Glomerular visceral epithelial cell (primary cell): ENCODE results near the gene SPRY2.

ENCODE experiments used
- DNase-seq: peaks from one replicate; pipeline ENCODE4 v3.0.0-alpha.2; 2016; ENCODE audit errors: extremely low spot score

SPRY2 gene

GRCh38 chr13:80313668-80314256 lies 27.2 kb downstream of the SPRY2 start:
- no peak for DNase-seq

- DNase-seq: no peak
Observed at GRCh38 chr13:80312967-80313366, 28.0 kb downstream of the SPRY2 start.

DNA sequence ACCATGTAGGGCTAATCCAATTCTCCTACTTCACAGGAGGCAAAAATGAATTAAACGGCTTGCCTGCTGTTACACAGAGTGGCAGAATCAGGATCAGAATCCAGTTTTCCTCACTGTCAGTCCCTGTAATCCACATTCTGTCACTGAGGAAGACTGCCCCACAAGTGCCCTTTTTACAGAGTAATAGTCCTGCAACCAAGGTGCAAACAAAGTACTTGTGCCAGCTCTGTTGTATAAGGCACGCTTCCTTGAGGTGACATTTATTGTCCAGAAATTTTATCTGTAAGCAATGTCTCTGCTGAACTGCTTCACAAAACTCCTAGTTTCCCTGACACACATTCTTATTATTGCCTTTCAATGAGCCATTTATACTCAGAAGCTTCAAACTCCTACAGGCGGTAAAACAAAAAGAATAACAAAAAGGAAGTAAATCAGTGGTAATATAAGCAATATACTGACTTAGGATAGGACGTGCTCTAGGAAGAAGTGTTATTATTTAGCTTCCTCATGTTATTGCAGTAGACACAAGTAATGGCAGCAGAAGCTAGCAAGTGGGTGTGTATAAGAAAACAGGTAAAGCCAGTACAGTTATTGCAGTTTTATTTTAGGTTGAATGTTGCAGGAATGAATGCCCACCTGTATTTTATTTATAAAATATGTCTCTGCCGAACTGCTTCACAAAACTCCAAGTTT lies 28.8 kb downstream of the SPRY2 start:
- no peak for DNase-seq

DNA sequence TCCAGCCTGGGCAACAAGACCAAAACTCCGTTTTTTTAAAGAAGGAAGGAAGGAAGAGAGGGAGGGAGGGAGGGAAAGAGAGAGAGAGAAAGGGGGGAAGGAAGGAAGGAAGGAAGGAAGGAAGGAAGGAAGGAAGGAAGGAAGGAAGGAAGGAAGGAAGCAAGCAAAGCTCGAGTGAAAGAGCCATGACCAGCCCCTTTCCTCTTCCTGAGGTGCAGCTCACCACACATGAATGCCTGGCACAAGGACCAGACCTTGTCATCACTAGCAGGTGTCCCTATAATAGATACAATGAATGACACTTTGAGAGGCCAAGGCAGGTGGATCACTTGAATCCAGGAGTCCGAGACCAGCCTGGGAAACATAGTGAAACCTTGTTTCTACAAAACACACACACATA lies 31.0 kb downstream of the SPRY2 start:
- no peak for DNase-seq

DNA sequence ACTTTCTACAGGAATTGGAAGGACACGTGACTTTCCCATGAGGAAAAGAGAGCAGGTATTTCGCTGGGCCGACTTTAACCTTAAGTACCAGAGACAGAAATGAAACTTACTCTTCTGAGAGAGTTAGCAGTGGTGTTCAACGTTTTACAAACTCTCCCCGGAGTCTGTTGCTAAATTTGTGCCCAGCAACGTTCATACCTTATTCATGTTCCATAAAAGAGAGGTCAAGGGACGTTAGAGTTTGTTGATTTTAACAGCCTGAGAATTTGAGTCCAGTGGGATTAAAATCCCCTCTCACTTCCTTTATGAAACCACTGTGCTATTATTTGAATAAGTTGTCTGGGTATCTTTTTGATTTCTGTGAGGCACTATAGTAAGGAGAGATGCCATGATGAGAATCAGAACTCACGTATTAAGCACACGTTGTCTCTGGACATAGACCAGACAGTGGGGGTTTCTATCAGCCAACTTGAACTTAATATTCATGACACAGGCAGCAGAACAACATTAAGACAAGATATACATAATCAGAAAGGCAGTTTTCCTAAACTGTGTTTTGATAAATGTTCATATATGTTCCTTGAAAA lies 33.4 kb downstream of the SPRY2 start:
- no peak for DNase-seq

DNA sequence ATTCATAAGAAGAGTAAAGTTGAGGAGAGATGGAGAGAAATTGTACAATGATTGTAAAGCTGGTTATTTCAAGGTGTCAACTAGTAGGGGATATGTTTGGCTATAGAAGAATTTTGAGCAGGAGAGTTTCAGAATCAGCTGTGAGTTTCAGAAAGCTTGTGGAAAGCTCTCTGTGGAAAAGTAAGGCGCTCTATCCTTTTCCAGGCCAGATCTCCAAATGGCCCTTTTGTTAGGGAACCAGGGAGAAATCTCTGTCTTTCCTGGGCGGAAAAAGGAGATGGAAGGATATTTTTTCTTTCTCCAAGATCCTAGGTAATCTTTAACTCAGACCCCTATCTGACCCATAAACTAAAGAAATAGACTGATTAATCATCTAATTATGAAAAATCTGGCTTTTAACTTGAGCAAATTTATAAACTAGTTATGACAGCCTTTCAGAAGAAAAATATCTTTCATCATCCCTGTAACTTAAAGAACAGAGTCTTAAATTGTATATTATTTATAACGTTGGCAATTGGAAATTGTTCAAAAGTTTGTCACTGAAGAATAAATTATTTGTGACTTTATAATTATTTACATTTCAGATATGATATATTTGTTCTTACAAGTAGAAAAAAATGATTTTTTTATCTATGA lies 34.5 kb downstream of the SPRY2 start:
- DNase-seq: no peak

DNA sequence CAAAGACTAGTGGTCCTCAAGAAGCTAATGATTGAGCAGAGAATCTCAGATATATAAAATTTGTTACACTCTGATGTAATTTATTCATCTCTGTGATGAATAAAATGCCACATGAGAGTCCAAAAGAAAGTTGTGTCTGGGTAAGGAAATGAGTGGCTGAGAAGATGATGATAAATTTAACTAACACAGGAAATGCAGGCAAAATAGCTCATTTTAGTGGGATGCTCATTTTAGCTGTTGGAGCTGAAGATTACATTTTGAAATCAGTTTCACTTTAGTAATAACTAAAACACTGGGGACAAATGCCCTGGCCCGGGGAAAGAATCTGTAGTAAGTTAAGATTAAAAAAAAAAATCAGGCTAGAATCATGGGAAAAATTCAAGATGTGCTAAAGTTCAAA lies 35.2 kb downstream of the SPRY2 start:
- DNase-seq: no peak

- DNase-seq: no peak
Observed at GRCh38 chr13:80303225-80303811, 37.6 kb downstream of the SPRY2 start.

DNA sequence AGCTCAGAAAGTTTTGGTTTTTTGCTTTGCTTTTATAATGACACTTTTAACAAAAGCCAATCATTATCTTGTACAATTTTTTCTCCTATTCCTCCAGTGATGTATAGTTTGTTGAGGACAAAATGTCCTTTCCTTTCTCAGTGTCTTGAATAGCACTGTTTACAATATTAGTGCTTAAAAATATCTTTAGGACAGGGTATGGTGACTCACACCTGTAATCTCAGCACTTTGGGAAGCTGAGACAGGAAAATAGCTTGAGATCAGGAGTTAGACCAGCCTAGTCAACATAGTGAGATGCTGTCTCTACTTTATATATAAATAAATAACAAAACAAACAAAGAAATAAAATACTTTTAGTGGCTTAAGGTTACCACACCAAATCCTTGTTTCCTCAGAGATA lies 41.9 kb downstream of the SPRY2 start:
- DNase-seq: no peak

DNA sequence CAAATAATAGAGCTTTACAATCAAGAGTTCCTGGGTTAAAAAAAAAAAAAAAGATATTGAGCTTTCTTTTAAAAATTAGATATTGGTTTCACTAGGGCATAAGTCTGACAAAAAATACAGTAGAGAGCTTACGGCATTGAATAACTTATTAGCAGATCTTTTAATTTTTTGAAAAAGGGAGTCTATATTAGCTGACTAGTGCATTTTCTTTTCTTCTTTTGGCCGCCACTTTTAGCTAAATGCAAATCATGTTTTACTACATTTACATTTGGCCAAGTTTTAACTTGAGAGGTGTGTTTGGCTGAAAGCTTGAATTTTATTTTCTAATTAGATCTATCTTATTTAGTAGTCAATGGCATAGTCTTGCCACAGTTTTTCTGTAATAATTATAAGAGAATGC lies 43.4 kb downstream of the SPRY2 start:
- no peak for DNase-seq

DNA sequence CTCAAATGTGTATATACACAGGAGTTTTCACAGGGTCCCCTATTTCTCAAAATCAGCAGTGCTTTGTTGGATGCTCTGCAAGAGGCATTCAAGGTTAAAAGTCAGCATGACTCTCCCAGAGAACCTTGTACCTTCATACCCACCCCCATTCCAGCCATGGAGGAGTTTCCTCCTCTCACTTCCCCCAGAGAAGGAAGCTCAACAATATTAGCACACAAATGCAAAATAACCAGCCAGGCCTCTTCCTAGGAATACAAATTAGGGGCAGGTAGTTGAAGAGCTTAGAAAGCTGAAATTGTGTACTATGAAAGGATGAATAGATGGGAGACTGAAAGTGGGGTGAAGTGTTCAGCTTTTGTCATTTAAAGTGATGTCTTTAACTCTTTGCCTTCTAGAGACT lies 43.8 kb downstream of the SPRY2 start:
- DNase-seq: no peak

- DNase-seq: no peak
Observed at GRCh38 chr13:80296638-80297037, 44.3 kb downstream of the SPRY2 start.

GRCh38 chr13:80290591-80290990 lies 50.3 kb downstream of the SPRY2 start:
- DNase-seq: no peak
